Mesothelial cell of epicardium (in vitro differentiated cells): Measurements from ENCODE around the gene CCL13. TPM values are rescaled to one million over a fixed set of nuclear protein-coding genes. Genes with fewer than 3 reads are reported as not detected.

Source experiments
- DNase-seq, 2 experiments: peaks; one replicate each; pipeline ENCODE4 v3.0.0; 2021; ENCODE audit warnings: low spot score in 2 of 2; ENCODE audit not compliant: unreplicated experiment in 2 of 2
- H3K27ac Mint-ChIP-seq: 2 replicates; pipeline ENCODE4 v1.8.0; 2021; ENCODE audit warnings: mixed read lengths
- H3K27me3 Mint-ChIP-seq: 2 replicates; pipeline ENCODE4 v1.8.0; 2021; ENCODE audit warnings: low read depth, mixed read lengths
- H3K36me3 Mint-ChIP-seq: 2 replicates; pipeline ENCODE4 v1.8.0; 2021; ENCODE audit warnings: mixed read lengths
- H3K4me1 Mint-ChIP-seq: 2 replicates; pipeline ENCODE4 v1.8.0; 2021; ENCODE audit warnings: mixed read lengths
- H3K4me3 Mint-ChIP-seq: 2 replicates; pipeline ENCODE4 v1.8.0; 2021; ENCODE audit warnings: mild to moderate bottlenecking, moderate library complexity, mixed read lengths
- H3K9me3 Mint-ChIP-seq: 2 replicates; pipeline ENCODE4 v1.8.0; 2021; ENCODE audit warnings: mixed read lengths
- CTCF ChIP-seq: fragments of 200-600 bp; sonication (generic); IDR thresholded peaks from one replicate; pipeline ENCODE4 v1.5.0; 2021; ENCODE audit warnings: antibody characterized with exemption; ENCODE audit not compliant: unreplicated experiment
- total RNA-seq: library from RNA; stranded (reverse); gene quantifications from 3 replicates; pipeline ENCODE4 v1.2.1, GENCODE V29; 2021

Gene CCL13
- total RNA-seq, 1 donor from 2014 or later: not detected

- Mint-ChIP-seq H3K27me3 (peaks cover 44% of the 10 kb centered on the region), H3K27ac (no peak overlapping the region), H3K36me3 (no peaks in the 10 kb centered on the region), H3K4me1 (no peaks in the 10 kb centered on the region), H3K9me3 (no peaks in the 10 kb centered on the region), H3K4me3 (no peak overlapping the region)
- no peak for DNase-seq
- no peak for TF ChIP-seq CTCF
Measured at GRCh38 chr17:34367486-34368195, 11.4 kb downstream of the CCL13 start.

- peaks cover 37% of the 10 kb centered on the region for H3K27me3 Mint-ChIP-seq
- no peaks in the 10 kb centered on the region for H3K9me3 Mint-ChIP-seq
- no peak for TF ChIP-seq CTCF
- no peak overlapping the region for H3K4me3 Mint-ChIP-seq
- no peaks in the 10 kb centered on the region for H3K36me3 Mint-ChIP-seq
- H3K27ac Mint-ChIP-seq: no peak overlapping the region
- DNase-seq: peak in 1 of 2 experiments; percentile 22
- no peaks in the 10 kb centered on the region for H3K4me1 Mint-ChIP-seq
Measured at GRCh38 chr17:34368196-34368945, 12.1 kb downstream of the CCL13 start.

DNA sequence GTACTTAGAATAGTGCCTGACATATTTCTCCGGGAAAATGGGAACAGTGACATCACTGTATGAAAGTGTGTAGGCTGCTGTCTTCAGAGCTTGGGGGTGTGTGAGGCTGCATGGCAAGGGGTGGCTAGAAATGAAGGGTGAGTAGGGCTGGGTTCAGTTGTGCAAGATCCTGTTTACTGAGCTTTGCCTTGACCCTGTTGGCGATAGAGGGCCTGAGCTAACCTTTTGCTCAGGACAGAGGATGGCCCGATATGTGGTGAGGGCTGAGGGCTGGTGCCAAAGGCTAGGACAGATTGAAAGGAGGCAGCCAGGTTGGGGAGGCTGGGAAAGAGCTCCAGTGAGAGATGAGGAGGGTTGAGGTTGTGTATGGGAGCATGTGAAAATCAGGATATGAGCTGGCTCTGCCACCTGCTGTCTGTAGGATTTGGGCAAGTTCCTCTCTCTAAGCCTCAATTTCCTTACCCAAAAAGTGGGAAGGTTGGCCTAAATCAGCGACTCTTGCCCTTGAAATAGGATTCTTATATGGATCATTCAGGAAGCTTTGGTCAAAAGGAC is 12.7 kb downstream of the CCL13 start:
- Mint-ChIP-seq H3K9me3 (no peaks in the 10 kb centered on the region), H3K36me3 (no peaks in the 10 kb centered on the region), H3K4me3 (no peak overlapping the region), H3K4me1 (no peaks in the 10 kb centered on the region), H3K27ac (no peak overlapping the region), H3K27me3 (peaks cover 31% of the 10 kb centered on the region)
- no peak for TF ChIP-seq CTCF
- DNase-seq: peak in 1 of 2 experiments; percentile 31

GRCh38 chr17:34369571-34369970 is 13.3 kb downstream of the CCL13 start:
- no peaks in the 10 kb centered on the region for H3K9me3 Mint-ChIP-seq
- H3K27ac Mint-ChIP-seq: no peak overlapping the region
- no peak overlapping the region for H3K4me3 Mint-ChIP-seq
- peaks cover 26% of the 10 kb centered on the region for H3K27me3 Mint-ChIP-seq
- no peak for TF ChIP-seq CTCF
- DNase-seq: peak in 1 of 2 experiments; percentile 20
- no peaks in the 10 kb centered on the region for H3K36me3 Mint-ChIP-seq
- no peaks in the 10 kb centered on the region for H3K4me1 Mint-ChIP-seq

DNA sequence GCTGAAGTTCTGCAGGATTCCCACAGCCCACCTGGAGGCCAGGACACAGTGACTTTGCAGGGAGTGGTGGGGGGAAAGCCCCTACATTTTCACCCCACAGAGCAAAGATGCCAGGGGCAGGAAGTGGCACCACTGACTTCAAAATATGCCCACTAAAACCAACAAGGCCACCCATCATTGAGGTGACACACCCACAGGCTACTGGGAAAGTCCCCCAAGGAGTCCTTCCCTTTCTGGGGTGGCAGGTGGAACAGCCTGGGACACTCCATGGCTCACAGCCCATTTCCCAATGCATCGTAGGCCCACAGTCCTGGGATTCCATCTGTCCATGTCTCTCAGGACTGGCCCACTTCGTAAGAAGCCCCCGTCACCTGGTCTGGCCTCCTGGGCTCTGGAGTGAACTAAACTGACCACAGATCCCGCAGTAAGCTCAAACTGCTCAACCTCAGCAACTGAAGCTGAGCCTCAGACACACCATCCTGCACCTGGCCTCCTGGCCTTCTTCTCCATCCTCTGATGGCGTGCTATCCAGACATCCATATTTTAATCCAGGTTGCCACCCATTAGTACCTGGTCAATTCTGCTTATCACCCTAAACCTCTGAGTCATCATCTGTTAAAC is 14.2 kb downstream of the CCL13 start:
- H3K4me1 Mint-ChIP-seq: no peaks in the 10 kb centered on the region
- H3K36me3 Mint-ChIP-seq: no peaks in the 10 kb centered on the region
- peaks cover 18% of the 10 kb centered on the region for H3K27me3 Mint-ChIP-seq
- H3K27ac Mint-ChIP-seq: no peak overlapping the region
- H3K9me3 Mint-ChIP-seq: no peaks in the 10 kb centered on the region
- no peak overlapping the region for H3K4me3 Mint-ChIP-seq
- TF ChIP-seq CTCF: no peak
- no peak for DNase-seq
